HepG2 (cell line): ENCODE measurements around the gene TRIM8. TPM values are rescaled to one million over a fixed set of nuclear protein-coding genes. Genes with fewer than 3 reads are reported as not detected.

Experiments used
- CENPT ChIP-seq: sonication (generic); formaldehyde crosslinking; IDR thresholded peaks from 2 replicates; pipeline ENCODE4 v1.8.0; 2022; ENCODE audit warnings: low read depth, mild to moderate bottlenecking, moderate library complexity, missing genetic modification reagents
- ELF3 ChIP-seq: IDR thresholded peaks from 2 replicates; pipeline ENCODE4 v1.6.1; 2016; ENCODE audit warnings: missing genetic modification reagents, missing compliant biosample characterization
- GABPB1 ChIP-seq: IDR thresholded peaks from 2 replicates; pipeline ENCODE4 v1.6.1; 2016; ENCODE audit warnings: mild to moderate bottlenecking, missing genetic modification reagents, moderate library complexity, missing compliant biosample characterization
- HOXA9 ChIP-seq: sonication (generic); formaldehyde crosslinking; IDR thresholded peaks from 2 replicates; pipeline ENCODE4 v1.8.1; 2022; ENCODE audit warnings: missing genetic modification reagents, mild to moderate bottlenecking, moderate library complexity, borderline replicate concordance
- MAFF ChIP-seq: IDR thresholded peaks from 2 replicates; pipeline ENCODE4 v1.6.1; 2011; ENCODE audit warnings: low read depth, low read length, improper control_type of control experiment
- MZF1 ChIP-seq: sonication (generic); formaldehyde crosslinking; IDR thresholded peaks from 2 replicates; pipeline ENCODE4 v1.8.1; 2023; ENCODE audit warnings: mild to moderate bottlenecking, missing genetic modification reagents, borderline replicate concordance
- NAIF1 ChIP-seq: sonication (generic); formaldehyde crosslinking; IDR thresholded peaks from 2 replicates; pipeline ENCODE4 v1.5.0; 2020; ENCODE audit warnings: mild to moderate bottlenecking, missing genetic modification reagents, borderline replicate concordance
- NFIB ChIP-seq: sonication (generic); formaldehyde crosslinking; IDR thresholded peaks from 2 replicates; pipeline ENCODE4 v1.9.0; 2021; ENCODE audit warnings: missing genetic modification reagents, mild to moderate bottlenecking, borderline replicate concordance
- NR1H2 ChIP-seq: sonication (generic); formaldehyde crosslinking; IDR thresholded peaks from 2 replicates; pipeline ENCODE4 v1.8.1; 2022; ENCODE audit warnings: low read depth, missing genetic modification reagents, borderline replicate concordance
- PAX8 ChIP-seq: sonication (generic); formaldehyde crosslinking; IDR thresholded peaks from 2 replicates; pipeline ENCODE4 v1.8.0; 2022; ENCODE audit warnings: mild to moderate bottlenecking, missing genetic modification reagents, borderline replicate concordance
- SCMH1 ChIP-seq: sonication (generic); formaldehyde crosslinking; IDR thresholded peaks from 2 replicates; pipeline ENCODE4 v1.9.0; 2021; ENCODE audit warnings: missing genetic modification reagents, mild to moderate bottlenecking, borderline replicate concordance
- ZFP36 ChIP-seq: fragments of 150-350 bp; IDR thresholded peaks from 2 replicates; pipeline ENCODE4 v1.6.1; 2018; ENCODE audit warnings: borderline replicate concordance, low read length, low read depth; ENCODE audit not compliant: partially characterized antibody
- ZFY ChIP-seq: sonication (generic); formaldehyde crosslinking; IDR thresholded peaks from 2 replicates; pipeline ENCODE4 v1.4.0; 2020; ENCODE audit warnings: missing genetic modification reagents
- ZNF12 ChIP-seq: sonication (generic); formaldehyde crosslinking; IDR thresholded peaks from 2 replicates; pipeline ENCODE4 v1.5.0; 2020; ENCODE audit warnings: missing genetic modification reagents
- ZNF142 ChIP-seq: sonication (generic); formaldehyde crosslinking; IDR thresholded peaks from 2 replicates; pipeline ENCODE4 v1.4.0; 2020; ENCODE audit warnings: missing genetic modification reagents
- ZNF180 ChIP-seq: sonication (generic); formaldehyde crosslinking; IDR thresholded peaks from 2 replicates; pipeline ENCODE4 v1.4.0; 2020; ENCODE audit warnings: low read depth, missing genetic modification reagents, borderline replicate concordance
- ZNF367 ChIP-seq: sonication (generic); formaldehyde crosslinking; IDR thresholded peaks from 2 replicates; pipeline ENCODE4 v1.4.0; 2020; ENCODE audit warnings: missing genetic modification reagents, borderline replicate concordance
- ZNF556 ChIP-seq: sonication (generic); formaldehyde crosslinking; IDR thresholded peaks from 2 replicates; pipeline ENCODE4 v1.4.0; 2020; ENCODE audit warnings: mild to moderate bottlenecking, missing genetic modification reagents, borderline replicate concordance
- polyA plus RNA-seq, 8 experiments: library from polyadenylated mRNA; depleted of rRNA in 3 of 8; stranded (reverse) in 7 of 8; unstranded in 1 of 8; fragments of >200 nt; fragmentation: Illumina TruSeq in 4 of 8; extraction: Trizol in 4 of 8; gene quantifications; 2 replicates each; pipeline versions ENCODE4 v1.2.1 to v1.2.3, GENCODE V29; 2011 to 2016; ENCODE audit warnings: low read depth in 4 of 8, missing spikeins in 1 of 8, mixed read lengths in 1 of 8; ENCODE audit not compliant: insufficient read depth in 1 of 8
- total RNA-seq, 5 experiments: library from RNA; depleted of rRNA; stranded (reverse); fragments of >200 nt; fragmentation: Illumina TruSeq; extraction: Trizol; gene quantifications; 2 replicates each; pipeline ENCODE4 v1.2.3, GENCODE V29; 2016; ENCODE audit warnings: low read depth in 1 of 5
- TF ChIP-seq, protein P1 (sequence below): sonication (generic); formaldehyde crosslinking; IDR thresholded peaks from 2 replicates; pipeline ENCODE4 v1.5.0; 2020; ENCODE audit warnings: mild to moderate bottlenecking, missing genetic modification reagents
- TF ChIP-seq, protein P2 (sequence below): sonication (generic); formaldehyde crosslinking; IDR thresholded peaks from 2 replicates; pipeline ENCODE4 v1.4.0; 2020; ENCODE audit warnings: mild to moderate bottlenecking, missing genetic modification reagents

The TRIM8 gene
- total and polyA plus RNA-seq, 2 of the 13 experiments (the other 11 are each of a cell fraction or from before 2014, with no cell fraction given), result 38.9 to 66.5 TPM

DNA sequence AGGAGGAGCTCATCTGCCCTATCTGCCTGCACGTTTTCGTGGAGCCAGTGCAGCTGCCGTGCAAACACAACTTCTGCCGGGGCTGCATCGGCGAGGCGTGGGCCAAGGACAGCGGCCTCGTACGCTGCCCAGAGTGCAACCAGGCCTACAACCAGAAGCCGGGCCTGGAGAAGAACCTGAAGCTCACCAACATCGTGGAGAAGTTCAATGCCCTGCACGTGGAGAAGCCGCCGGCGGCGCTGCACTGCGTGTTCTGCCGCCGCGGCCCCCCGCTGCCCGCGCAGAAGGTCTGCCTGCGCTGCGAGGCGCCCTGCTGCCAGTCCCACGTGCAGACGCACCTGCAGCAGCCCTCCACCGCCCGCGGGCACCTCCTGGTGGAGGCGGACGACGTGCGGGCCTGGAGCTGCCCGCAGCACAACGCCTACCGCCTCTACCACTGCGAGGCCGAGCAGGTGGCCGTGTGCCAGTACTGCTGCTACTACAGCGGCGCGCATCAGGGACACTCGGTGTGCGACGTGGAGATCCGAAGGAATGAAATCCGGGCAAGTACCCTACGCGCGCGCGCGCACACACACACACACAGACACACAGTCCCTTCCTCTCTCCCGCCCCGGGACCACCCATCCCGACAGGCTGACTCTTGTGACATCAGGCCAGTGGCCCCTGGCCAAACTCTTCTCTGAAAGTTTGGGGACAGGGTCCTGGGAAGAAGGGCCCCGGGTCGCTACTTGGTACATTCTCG is 538 bp downstream of the TRIM8 start (continued):
- TF ChIP-seq ZNF556 (CRISPR knock-in tag), result no peak
- TF ChIP-seq HOXA9 (CRISPR knock-in tag), result peak; percentile 89; the same call in 1 of the 2 replicates
- peak; percentile 97; the same call in 1 of the 2 replicates for TF ChIP-seq PAX8 (CRISPR knock-in tag)
- TF ChIP-seq CENPT (CRISPR knock-in tag), result peak; percentile 88
- peak; percentile 81 for TF ChIP-seq ZFY
- TF ChIP-seq MAFF, result no peak
- no peak for TF ChIP-seq NFIB (CRISPR knock-in tag)
- peak; percentile 77 for TF ChIP-seq GABPB1 (CRISPR knock-in tag)
- peak; percentile 42; the same call in 1 of the 2 replicates for TF ChIP-seq ELF3 (CRISPR knock-in tag)
- TF ChIP-seq, protein P1, sequence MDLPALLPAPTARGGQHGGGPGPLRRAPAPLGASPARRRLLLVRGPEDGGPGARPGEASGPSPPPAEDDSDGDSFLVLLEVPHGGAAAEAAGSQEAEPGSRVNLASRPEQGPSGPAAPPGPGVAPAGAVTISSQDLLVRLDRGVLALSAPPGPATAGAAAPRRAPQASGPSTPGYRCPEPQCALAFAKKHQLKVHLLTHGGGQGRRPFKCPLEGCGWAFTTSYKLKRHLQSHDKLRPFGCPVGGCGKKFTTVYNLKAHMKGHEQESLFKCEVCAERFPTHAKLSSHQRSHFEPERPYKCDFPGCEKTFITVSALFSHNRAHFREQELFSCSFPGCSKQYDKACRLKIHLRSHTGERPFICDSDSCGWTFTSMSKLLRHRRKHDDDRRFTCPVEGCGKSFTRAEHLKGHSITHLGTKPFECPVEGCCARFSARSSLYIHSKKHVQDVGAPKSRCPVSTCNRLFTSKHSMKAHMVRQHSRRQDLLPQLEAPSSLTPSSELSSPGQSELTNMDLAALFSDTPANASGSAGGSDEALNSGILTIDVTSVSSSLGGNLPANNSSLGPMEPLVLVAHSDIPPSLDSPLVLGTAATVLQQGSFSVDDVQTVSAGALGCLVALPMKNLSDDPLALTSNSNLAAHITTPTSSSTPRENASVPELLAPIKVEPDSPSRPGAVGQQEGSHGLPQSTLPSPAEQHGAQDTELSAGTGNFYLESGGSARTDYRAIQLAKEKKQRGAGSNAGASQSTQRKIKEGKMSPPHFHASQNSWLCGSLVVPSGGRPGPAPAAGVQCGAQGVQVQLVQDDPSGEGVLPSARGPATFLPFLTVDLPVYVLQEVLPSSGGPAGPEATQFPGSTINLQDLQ (CRISPR knock-in tag), result peak; percentile 81
- no peak for TF ChIP-seq SCMH1 (CRISPR knock-in tag)
- TF ChIP-seq ZNF180 (CRISPR knock-in tag), result no peak
- TF ChIP-seq NR1H2 (CRISPR knock-in tag), result peak; percentile 78
- no peak for TF ChIP-seq ZFP36
- TF ChIP-seq MZF1 (CRISPR knock-in tag), result no peak
- peak; percentile 78 for TF ChIP-seq ZNF142 (CRISPR knock-in tag)
- TF ChIP-seq, protein P2, sequence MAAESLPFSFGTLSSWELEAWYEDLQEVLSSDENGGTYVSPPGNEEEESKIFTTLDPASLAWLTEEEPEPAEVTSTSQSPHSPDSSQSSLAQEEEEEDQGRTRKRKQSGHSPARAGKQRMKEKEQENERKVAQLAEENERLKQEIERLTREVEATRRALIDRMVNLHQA (CRISPR knock-in tag), result no peak
- peak; percentile 54; the same call in 1 of the 2 replicates for TF ChIP-seq NAIF1
- TF ChIP-seq ZNF367 (CRISPR knock-in tag), result no peak; the same call in 1 of the 2 replicates
- TF ChIP-seq ZNF12 (CRISPR knock-in tag), result peak; percentile 72; the same call in 1 of the 2 replicates
